HG03558 (cell line): ENCODE results near the gene ATF3.
"Not testable (repeated sequence)": the region's sequence is repeated elsewhere in the genome, so short reads cannot be mapped to it uniquely, and the experiment has no call there.

Experiments
- ATAC-seq: cut with Tn5 transposase; IDR thresholded peaks from one replicate; pipeline ENCODE4 v1.9.1; 2021; ENCODE audit warnings: moderate number of reproducible peaks; ENCODE audit not compliant: unreplicated experiment; ENCODE audit errors: extremely low read depth

Gene ATF3

DNA sequence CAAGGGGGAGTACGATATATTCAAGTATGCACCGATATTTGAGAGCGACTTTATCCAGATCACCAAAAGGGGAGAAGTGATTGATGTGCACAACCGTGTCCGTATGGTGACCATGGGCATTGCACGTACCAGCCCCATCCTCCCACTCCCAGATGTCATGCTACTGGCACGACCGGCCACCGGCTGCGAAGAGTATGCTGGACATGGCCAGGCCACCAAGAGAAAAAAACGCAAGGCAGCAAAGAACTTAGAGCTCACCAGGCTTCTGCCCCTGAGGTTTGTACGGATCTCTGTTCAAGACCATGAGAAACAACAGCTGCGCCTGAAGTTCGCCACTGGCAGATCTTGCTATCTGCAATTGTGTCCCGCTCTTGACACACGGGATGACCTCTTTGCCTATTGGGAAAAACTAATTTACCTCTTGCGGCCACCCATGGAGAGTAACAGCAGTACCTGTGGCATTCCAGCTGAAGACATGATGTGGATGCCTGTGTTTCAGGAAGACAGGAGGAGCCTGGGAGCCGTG lies 16.5 kb downstream of the ATF3 start:
- no peak for ATAC-seq

DNA sequence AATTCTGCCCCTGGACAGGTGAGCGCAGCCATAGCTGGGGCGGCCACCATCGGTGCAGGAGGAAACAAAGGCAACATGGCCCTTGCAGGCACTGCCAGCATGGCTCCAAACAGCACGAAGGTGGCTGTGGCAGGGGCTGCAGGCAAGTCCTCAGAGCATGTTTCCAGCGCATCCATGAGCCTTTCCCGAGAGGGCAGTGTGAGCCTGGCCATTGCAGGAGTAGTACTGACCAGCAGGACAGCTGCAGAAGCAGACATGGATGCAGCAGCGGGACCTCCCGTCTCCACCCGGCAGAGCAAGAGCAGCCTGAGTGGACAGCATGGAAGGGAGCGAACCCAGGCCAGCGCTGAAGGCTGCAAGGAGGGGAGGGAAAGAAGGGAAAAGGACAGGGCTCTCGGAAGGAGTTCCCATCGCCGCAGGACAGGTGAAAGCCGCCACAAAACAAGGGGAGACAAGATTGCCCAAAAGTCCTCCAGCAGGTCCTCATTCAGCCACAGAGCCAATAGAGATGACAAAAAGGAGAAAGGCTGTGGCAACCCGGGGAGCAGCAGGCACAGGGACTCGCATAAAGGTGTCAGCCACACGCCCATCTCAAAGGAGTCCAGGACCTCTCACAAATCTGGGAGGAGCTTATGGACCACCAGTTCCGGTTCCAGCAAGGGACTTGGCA lies 17.4 kb downstream of the ATF3 start:
- ATAC-seq, result no peak

- no peak for ATAC-seq
Observed at GRCh38 chr1:212628046-212628445, 19.5 kb downstream of the ATF3 start.

DNA sequence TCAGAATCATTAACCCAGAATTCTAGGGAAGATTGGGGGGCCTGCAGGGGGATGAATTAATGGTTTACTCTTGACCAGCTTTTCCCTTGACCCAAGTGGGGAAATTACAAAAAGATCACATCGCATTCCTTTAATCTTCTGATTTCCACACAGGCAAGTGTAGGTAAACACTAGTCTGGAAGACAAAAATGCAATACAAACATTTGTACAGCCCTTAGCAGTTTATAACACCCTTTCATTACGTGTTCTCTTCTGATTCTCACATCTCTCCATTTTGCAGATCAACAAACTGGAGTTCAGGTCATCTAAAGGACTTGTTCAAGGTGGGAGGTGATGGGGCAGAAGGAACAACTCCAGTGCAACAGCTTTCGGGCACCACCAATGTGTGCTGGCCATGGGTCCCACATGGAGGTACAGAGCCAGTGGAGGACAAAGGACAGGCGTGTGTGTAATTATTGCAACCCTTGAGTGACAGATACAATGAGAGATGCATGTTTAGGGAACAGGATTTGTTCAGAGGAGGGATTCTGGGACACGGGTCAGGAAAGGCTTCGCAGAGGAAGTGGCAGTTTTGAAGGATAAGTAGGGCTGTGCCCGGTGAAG lies 20.4 kb downstream of the ATF3 start:
- no peak for ATAC-seq

DNA sequence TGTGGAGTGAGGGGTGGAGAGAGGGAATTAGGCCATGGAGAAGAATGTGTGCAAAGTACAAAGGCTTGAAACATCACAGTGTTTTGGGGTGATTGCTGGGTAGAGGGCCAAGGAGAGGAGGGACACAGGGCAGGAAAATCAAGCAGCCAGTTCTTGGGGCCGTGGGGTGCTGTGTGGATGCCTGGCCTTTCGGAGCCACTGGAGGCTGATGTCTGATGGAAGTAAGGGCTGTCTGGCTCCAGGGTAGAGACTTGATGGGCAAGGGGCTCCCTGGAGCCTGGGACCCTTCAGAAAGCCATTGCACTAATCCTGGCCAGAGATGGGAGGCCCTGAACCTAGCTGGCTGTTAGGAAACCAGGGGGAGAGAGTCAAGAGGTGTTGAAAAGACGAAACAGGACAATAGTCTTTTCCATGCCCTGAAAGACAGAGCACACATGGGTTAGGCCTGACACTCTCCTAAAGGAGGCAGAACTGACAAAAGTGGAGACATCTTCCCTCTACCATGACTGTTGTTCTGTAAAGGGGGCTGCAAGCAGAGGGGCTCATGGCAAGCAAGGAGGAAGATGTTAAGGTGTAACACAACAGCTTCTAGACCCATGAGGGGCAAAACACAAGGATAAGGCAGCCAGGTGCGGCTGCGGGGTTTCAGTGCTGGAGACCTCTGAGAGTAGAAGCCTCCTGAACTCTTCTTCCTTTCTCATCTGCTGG lies 21.0 kb downstream of the ATF3 start:
- ATAC-seq, result no peak

GRCh38 chr1:212630158-212630900 lies 21.8 kb downstream of the ATF3 start:
- peak; percentile 90 for ATAC-seq

- no peak for ATAC-seq
Observed at GRCh38 chr1:212633161-212633560, 24.6 kb downstream of the ATF3 start.

- no peak for ATAC-seq
Observed at GRCh38 chr1:212634252-212634651, 25.7 kb downstream of the ATF3 start.

GRCh38 chr1:212635141-212635631 lies 26.6 kb downstream of the ATF3 start:
- no peak for ATAC-seq

- no peak for ATAC-seq
Observed at GRCh38 chr1:212637902-212638301, 29.3 kb downstream of the ATF3 start.

- no peak for ATAC-seq
Observed at GRCh38 chr1:212638492-212639151, 30.1 kb downstream of the ATF3 start.

GRCh38 chr1:212639524-212639923 lies 31.0 kb downstream of the ATF3 start:
- not testable (repeated sequence) for ATAC-seq

GRCh38 chr1:212640223-212640878 lies 31.8 kb downstream of the ATF3 start:
- ATAC-seq, result no peak

DNA sequence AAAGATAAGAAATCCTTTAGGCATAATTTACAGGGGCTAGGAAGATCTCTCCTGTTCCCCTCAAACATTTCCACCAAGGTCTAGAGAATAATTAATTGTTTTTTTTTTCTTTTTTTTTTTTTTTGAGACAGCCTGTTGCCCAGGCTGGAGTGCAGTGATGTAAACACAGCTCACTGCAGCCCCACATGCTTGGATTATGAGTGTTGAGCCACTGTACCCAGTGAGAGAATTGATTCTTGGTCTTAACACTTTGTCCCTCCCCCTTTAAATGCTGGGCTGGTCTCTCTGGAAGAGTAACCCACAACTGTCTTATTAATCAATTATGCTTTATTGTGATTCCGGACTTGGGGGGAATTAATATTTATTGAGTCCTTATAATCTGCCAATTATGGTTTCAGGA lies 33.4 kb downstream of the ATF3 start:
- ATAC-seq, result no peak

- ATAC-seq, result no peak
Observed at GRCh38 chr1:212643877-212644276, 35.3 kb downstream of the ATF3 start.

DNA sequence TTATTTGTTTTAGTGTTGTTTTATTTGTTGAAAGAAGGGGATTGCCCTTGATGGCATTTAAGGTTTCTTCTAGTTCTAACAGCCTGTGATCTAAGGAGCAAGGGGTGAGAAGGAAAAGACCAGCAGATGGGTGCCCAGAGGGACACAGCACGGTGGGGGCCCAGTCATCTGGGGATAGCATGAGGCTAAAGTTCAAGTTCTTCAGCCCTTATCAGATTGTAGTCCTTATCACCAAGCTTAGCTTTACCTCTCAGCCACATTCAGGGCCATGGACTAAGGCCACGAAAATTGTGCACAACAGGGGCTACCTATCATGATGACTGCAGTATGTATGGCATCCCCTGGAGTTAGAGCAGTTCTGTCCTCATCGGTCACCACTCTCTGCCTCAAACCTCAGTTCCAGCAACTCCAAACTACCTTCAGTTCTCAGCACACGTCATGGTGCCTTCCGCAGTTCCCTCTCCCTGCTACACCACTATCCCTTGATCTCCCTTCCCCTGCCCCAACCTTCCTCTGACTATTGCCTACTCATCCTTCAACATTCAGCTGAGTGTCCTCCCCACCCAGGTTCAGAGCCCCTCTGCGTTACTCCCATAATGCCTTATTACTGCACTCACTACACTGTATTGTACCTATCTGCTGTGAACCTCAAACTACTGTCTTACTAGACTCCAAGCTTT lies 36.4 kb downstream of the ATF3 start:
- ATAC-seq, result no peak

GRCh38 chr1:212645546-212646543 lies 37.3 kb downstream of the ATF3 start:
- ATAC-seq, result no peak

- no peak for ATAC-seq
Observed at GRCh38 chr1:212646588-212646987, 38.0 kb downstream of the ATF3 start.
